SK-N-SH treated with all-trans-retinoic acid at 6 μM for 48 hours (cell line): Measurements from ENCODE around the gene BHLHA15.

Source experiments
- ATAC-seq: fragments of 200-7000 bp; cut with Tn5 transposase; 3 replicates; pipeline ENCODE4 v1.9.1; 2020; ENCODE audit warnings: mild to moderate bottlenecking, moderate library complexity
- ARNTL ChIP-seq: fragments of 450-650 bp; formaldehyde crosslinking; IDR thresholded peaks from 2 replicates; pipeline ENCODE4 v1.5.0; 2020; ENCODE audit warnings: low read depth, mild to moderate bottlenecking, moderate library complexity, borderline replicate concordance
- BACH2 ChIP-seq: fragments of 250-450 bp; sonication (Bioruptor Pico); IDR thresholded peaks from 2 replicates; pipeline ENCODE4 v1.9.0; 2021; ENCODE audit warnings: mild to moderate bottlenecking, borderline replicate concordance
- CSDC2 ChIP-seq: fragments of 250-450 bp; sonication (Bioruptor Pico); IDR thresholded peaks from 2 replicates; pipeline ENCODE4 v1.5.0; 2020; ENCODE audit warnings: mild to moderate bottlenecking, moderate library complexity
- ESRRG ChIP-seq: fragments of 250-450 bp; sonication (Bioruptor Pico); IDR thresholded peaks from 2 replicates; pipeline ENCODE4 v1.6.1; 2021; ENCODE audit warnings: mild to moderate bottlenecking
- GLIS3 ChIP-seq: fragments of 250-450 bp; sonication (Bioruptor Pico); IDR thresholded peaks from 2 replicates; pipeline ENCODE4 v1.5.0; 2020; ENCODE audit warnings: mild to moderate bottlenecking, moderate library complexity
- ISL1 ChIP-seq: fragments of 250-450 bp; sonication (Bioruptor Pico); IDR thresholded peaks from 2 replicates; pipeline ENCODE4 v2.1.2; 2022; ENCODE audit warnings: mild to moderate bottlenecking, moderate library complexity
- OSR1 ChIP-seq: fragments of 250-450 bp; sonication (Bioruptor Pico); IDR thresholded peaks from 2 replicates; pipeline ENCODE4 v1.8.0; 2022; ENCODE audit warnings: moderate library complexity, mild to moderate bottlenecking, inconsistent platforms
- PATZ1 ChIP-seq: fragments of 250-450 bp; sonication (Bioruptor Pico); IDR thresholded peaks from 2 replicates; pipeline ENCODE4 v1.8.0; 2020; ENCODE audit warnings: mild to moderate bottlenecking, moderate library complexity, borderline replicate concordance
- PPARA ChIP-seq: fragments of 250-450 bp; sonication (Bioruptor Pico); IDR thresholded peaks from 2 replicates; pipeline ENCODE4 v1.5.0; 2020; ENCODE audit warnings: mild to moderate bottlenecking, borderline replicate concordance
- RARB ChIP-seq: fragments of 250-450 bp; sonication (Bioruptor Pico); IDR thresholded peaks from 2 replicates; pipeline ENCODE4 v1.8.0; 2021; ENCODE audit warnings: mild to moderate bottlenecking, moderate library complexity
- SNAI2 ChIP-seq: fragments of 250-450 bp; sonication (Bioruptor Pico); IDR thresholded peaks from 2 replicates; pipeline ENCODE4 v1.5.0; 2020; ENCODE audit warnings: mild to moderate bottlenecking, moderate library complexity
- TCF4 ChIP-seq: fragments of 250-450 bp; sonication (Bioruptor Pico); IDR thresholded peaks from 2 replicates; pipeline ENCODE4 v1.8.0; 2021; ENCODE audit warnings: mild to moderate bottlenecking, moderate library complexity, borderline replicate concordance
- ZC3H10 ChIP-seq: fragments of 250-450 bp; sonication (Bioruptor Pico); IDR thresholded peaks from 2 replicates; pipeline ENCODE4 v1.5.1; 2021; ENCODE audit warnings: mild to moderate bottlenecking, moderate library complexity
- ZFP30 ChIP-seq: fragments of 450-650 bp; formaldehyde crosslinking; IDR thresholded peaks from 2 replicates; pipeline ENCODE4 v1.5.0; 2022; ENCODE audit warnings: mild to moderate bottlenecking, moderate library complexity
- ZNF565 ChIP-seq: fragments of 450-650 bp; formaldehyde crosslinking; conservative IDR thresholded peaks from 2 replicates; pipeline ENCODE4 v1.5.0; 2020; ENCODE audit warnings: low read depth, mild to moderate bottlenecking, moderate library complexity
- ZNF70 ChIP-seq: fragments of 450-650 bp; formaldehyde crosslinking; IDR thresholded peaks from 2 replicates; pipeline ENCODE4 v1.5.0; 2020; ENCODE audit warnings: mild to moderate bottlenecking, moderate library complexity
- TF ChIP-seq, protein P1 (sequence below): fragments of 250-450 bp; sonication (Bioruptor Pico); IDR thresholded peaks from 2 replicates; pipeline ENCODE4 v1.5.0; 2020; ENCODE audit warnings: mild to moderate bottlenecking, moderate library complexity
- TF ChIP-seq, protein P2 (sequence below): fragments of 250-450 bp; sonication (Bioruptor Pico); IDR thresholded peaks from 2 replicates; pipeline ENCODE4 v1.5.1; 2021; ENCODE audit warnings: mild to moderate bottlenecking, moderate library complexity
- TF ChIP-seq, protein P3 (sequence below): fragments of 250-450 bp; sonication (Bioruptor Pico); IDR thresholded peaks from 2 replicates; pipeline ENCODE4 v1.8.0; 2021; ENCODE audit warnings: low read depth, mild to moderate bottlenecking, moderate library complexity, borderline replicate concordance

The BHLHA15 gene

DNA sequence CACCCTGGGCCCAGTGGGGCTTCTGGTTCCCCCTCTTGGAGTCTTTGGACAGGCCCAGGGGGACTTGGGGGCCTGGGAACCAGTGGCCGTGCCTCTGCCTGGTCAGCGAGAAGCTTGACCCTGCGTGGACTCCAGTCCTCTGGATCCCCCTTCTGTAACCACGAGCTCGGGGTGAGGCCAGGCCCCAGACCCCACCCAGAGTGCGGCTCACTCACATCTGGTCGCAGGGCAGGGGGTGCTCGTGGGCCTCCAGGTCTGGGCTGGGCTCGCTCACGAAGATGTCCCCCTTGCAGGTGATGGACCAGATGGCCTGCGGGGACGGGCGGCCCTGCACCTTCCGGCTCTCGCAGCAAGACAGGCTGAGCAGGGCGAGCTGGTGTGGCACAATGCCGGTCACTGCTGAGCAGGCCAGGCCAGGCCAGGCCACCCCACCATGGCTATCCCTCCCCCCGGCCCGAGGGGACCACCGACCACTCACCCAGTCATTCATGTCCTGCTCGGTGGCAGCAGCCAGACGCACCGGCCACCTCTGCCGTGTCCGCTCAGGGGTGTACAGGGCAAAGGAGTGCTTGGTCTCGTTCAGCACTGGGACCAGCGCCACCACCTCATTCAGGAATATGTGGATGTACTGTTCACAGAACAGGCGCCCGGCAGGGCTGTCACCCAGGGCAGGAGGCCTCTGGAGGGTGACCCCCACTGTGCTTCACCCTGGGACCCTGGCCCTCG is 19.7 kb downstream of the BHLHA15 start:
- TF ChIP-seq ZNF565 (CRISPR knock-in tag) (no peak), OSR1 (CRISPR knock-in tag) (no peak), ISL1 (CRISPR knock-in tag) (no peak), GLIS3 (CRISPR knock-in tag) (no peak), ARNTL (no peak), ZC3H10 (CRISPR knock-in tag) (no peak), RARB (CRISPR knock-in tag) (no peak)
- TF ChIP-seq, protein P1, sequence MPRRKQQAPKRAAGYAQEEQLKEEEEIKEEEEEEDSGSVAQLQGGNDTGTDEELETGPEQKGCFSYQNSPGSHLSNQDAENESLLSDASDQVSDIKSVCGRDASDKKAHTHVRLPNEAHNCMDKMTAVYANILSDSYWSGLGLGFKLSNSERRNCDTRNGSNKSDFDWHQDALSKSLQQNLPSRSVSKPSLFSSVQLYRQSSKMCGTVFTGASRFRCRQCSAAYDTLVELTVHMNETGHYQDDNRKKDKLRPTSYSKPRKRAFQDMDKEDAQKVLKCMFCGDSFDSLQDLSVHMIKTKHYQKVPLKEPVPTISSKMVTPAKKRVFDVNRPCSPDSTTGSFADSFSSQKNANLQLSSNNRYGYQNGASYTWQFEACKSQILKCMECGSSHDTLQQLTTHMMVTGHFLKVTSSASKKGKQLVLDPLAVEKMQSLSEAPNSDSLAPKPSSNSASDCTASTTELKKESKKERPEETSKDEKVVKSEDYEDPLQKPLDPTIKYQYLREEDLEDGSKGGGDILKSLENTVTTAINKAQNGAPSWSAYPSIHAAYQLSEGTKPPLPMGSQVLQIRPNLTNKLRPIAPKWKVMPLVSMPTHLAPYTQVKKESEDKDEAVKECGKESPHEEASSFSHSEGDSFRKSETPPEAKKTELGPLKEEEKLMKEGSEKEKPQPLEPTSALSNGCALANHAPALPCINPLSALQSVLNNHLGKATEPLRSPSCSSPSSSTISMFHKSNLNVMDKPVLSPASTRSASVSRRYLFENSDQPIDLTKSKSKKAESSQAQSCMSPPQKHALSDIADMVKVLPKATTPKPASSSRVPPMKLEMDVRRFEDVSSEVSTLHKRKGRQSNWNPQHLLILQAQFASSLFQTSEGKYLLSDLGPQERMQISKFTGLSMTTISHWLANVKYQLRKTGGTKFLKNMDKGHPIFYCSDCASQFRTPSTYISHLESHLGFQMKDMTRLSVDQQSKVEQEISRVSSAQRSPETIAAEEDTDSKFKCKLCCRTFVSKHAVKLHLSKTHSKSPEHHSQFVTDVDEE (CRISPR knock-in tag): no peak
- TF ChIP-seq, all 23 proteins: peak for 0
- no peak for ATAC-seq

GRCh38 chr7:98231493-98232262 is 20.4 kb downstream of the BHLHA15 start:
- TF ChIP-seq ESRRG (no peak), SNAI2 (no peak), RARB (CRISPR knock-in tag) (no peak), ISL1 (CRISPR knock-in tag) (no peak), ZNF565 (CRISPR knock-in tag) (no peak), BACH2 (CRISPR knock-in tag) (no peak), CSDC2 (CRISPR knock-in tag) (no peak), TCF4 (CRISPR knock-in tag) (no peak), OSR1 (CRISPR knock-in tag) (no peak), GLIS3 (CRISPR knock-in tag) (no peak), ZC3H10 (CRISPR knock-in tag) (no peak), PATZ1 (CRISPR knock-in tag) (no peak), PPARA (CRISPR knock-in tag) (no peak), ZFP30 (CRISPR knock-in tag) (no peak), ZNF70 (CRISPR knock-in tag) (no peak), ARNTL (no peak)
- TF ChIP-seq, protein P2, sequence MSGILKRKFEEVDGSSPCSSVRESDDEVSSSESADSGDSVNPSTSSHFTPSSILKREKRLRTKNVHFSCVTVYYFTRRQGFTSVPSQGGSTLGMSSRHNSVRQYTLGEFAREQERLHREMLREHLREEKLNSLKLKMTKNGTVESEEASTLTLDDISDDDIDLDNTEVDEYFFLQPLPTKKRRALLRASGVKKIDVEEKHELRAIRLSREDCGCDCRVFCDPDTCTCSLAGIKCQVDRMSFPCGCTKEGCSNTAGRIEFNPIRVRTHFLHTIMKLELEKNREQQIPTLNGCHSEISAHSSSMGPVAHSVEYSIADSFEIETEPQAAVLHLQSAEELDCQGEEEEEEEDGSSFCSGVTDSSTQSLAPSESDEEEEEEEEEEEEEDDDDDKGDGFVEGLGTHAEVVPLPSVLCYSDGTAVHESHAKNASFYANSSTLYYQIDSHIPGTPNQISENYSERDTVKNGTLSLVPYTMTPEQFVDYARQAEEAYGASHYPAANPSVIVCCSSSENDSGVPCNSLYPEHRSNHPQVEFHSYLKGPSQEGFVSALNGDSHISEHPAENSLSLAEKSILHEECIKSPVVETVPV (CRISPR knock-in tag): no peak
- TF ChIP-seq, protein P3, sequence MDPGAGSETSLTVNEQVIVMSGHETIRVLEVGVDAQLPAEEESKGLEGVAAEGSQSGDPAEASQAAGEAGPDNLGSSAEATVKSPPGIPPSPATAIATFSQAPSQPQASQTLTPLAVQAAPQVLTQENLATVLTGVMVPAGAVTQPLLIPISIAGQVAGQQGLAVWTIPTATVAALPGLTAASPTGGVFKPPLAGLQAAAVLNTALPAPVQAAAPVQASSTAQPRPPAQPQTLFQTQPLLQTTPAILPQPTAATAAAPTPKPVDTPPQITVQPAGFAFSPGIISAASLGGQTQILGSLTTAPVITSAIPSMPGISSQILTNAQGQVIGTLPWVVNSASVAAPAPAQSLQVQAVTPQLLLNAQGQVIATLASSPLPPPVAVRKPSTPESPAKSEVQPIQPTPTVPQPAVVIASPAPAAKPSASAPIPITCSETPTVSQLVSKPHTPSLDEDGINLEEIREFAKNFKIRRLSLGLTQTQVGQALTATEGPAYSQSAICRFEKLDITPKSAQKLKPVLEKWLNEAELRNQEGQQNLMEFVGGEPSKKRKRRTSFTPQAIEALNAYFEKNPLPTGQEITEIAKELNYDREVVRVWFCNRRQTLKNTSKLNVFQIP (CRISPR knock-in tag): no peak
- TF ChIP-seq, protein P1 (CRISPR knock-in tag): no peak
- no peak for ATAC-seq
